ENCODE results near the gene HES6. TPM values are rescaled to one million over a fixed set of nuclear protein-coding genes. Genes with fewer than 3 reads are reported as not detected.

Gene HES6, protein sequence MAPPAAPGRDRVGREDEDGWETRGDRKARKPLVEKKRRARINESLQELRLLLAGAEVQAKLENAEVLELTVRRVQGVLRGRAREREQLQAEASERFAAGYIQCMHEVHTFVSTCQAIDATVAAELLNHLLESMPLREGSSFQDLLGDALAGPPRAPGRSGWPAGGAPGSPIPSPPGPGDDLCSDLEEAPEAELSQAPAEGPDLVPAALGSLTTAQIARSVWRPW
- total RNA-seq (16.1 TPM), polyA plus RNA-seq (18.7 TPM)
- long read RNA-seq, donor 1, partial matches to known transcripts = 0 of 1 reads
- long read RNA-seq, donor 1, other reads (novel, unspliced or antisense) = 0 of 1 reads
- long read RNA-seq, donor 2, transcript HES6-201 (4 exons, 1,454 nt) = major isoform, 6 of 11 reads
- long read RNA-seq, donor 2, partial matches to known transcripts = 0 of 11 reads
- long read RNA-seq, donor 2, other reads (novel, unspliced or antisense) = 0 of 11 reads
- long read RNA-seq, donor 3, partial matches to known transcripts = 0 of 4 reads
- long read RNA-seq, donor 3, other reads (novel, unspliced or antisense) = 0 of 4 reads
- long read RNA-seq, donor 4, partial matches to known transcripts = 0 of 5 reads
- long read RNA-seq, donor 4, other reads (novel, unspliced or antisense) = 0 of 5 reads
- long read RNA-seq, donor 5, partial matches to known transcripts = 0 of 5 reads
- long read RNA-seq, donor 5, other reads (novel, unspliced or antisense) = 0 of 5 reads
- long read RNA-seq, donor 6, transcript HES6-201 (4 exons, 1,454 nt) = major isoform, 5 of 9 reads
- long read RNA-seq, donor 6, partial matches to known transcripts = 0 of 9 reads
- long read RNA-seq, donor 6, other reads (novel, unspliced or antisense) = 0 of 9 reads
- long read RNA-seq, donor 7, partial matches to known transcripts = 0 of 4 reads
- long read RNA-seq, donor 7, other reads (novel, unspliced or antisense) = 0 of 4 reads
- long read RNA-seq, donor 8, partial matches to known transcripts = 0 of 3 reads
- long read RNA-seq, donor 8, other reads (novel, unspliced or antisense) = 0 of 3 reads
- long read RNA-seq, donor 9, partial matches to known transcripts = 0 of 2 reads
- long read RNA-seq, donor 9, other reads (novel, unspliced or antisense) = 0 of 2 reads
- long read RNA-seq, donor 10, partial matches to known transcripts = 0 of 5 reads
- long read RNA-seq, donor 10, other reads (novel, unspliced or antisense) = 0 of 5 reads

DNA sequence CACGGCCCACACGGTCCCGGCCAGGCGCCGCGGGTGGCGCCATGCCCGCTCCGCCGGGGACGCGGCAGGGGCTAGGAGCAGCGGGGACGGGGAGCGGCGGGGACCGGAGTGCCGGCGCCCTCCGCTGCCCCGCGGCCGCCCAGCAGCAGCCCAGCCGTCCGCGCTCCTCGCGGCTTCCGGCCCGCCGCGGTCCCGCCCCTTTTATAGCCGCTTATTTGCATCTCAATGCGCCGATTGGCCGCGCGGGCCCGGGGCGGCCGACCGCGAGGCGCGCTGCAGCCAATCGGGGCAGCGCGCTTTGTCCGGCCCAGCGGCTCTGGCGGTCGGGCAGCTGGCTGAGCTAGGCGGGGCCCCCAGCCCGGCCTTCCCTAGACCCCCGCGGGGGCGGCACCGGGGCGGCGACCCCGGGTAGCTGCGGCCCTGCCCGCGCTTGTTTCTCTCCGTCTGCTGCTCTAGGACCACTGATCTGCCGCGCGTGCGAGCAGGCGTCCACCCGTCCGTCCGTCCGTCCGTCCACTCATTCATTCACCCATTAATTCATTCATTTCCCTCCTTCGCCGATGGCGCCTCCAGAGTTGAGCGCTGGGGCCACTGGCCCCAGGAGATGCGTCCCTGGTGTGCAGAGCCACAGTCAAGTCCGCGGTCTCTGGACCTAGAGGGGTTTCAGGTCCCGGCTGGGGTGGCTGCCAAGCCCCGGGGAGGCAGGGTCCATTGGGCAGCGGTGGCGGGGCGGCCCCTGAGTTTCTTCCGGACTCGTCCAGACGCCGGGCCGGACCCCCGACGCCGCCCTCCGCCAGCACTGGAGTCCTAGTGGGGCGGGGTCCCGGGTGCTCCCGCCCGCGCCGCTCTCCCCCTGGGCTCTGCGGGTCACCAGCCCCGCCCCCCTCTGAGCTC is at the start of gene HES6:
HES6 (minus strand) TSS at position 176 of the 894 bp plus-strand sequence; CDS start at position 43, 133 bp downstream.
- H3K27me3 ChIP-seq (ENCODE audit: control insufficient read depth in 2 of 2, insufficient read depth in 1 of 2, low read length in 1 of 2) = peaks cover 50 to 73% of the 10 kb centered on the region in 2 donors
- H3K9me3 ChIP-seq (ENCODE audit: control insufficient read depth in 2 of 2, insufficient read depth in 1 of 2, low read length in 1 of 2) = peaks cover 0 to 15% of the 10 kb centered on the region in 2 donors
- peak within 1 kb of the TSS; percentile 29 to 58 for H3K4me3 ChIP-seq (ENCODE audit: low read length in 2 of 2)
- peaks cover 1% of the 10 kb centered on the region in 2 donors for H3K36me3 ChIP-seq (ENCODE audit: control insufficient read depth in 2 of 2, insufficient read depth in 2 of 2, low read length in 1 of 2)
- WGBS = 1% methylated on average over 105 of the region's 105 CpGs
- DNase-seq (ENCODE audit: low read depth in 6 of 9, low spot score in 9 of 9) = peak in 7 of 9 donors; percentile 34 to 80 (median 60)
- H3K4me1 ChIP-seq (ENCODE audit: control insufficient read depth in 2 of 2, insufficient read depth in 2 of 2, low read length in 2 of 2) = peaks cover 0 to 7% of the 10 kb centered on the region in 2 donors
- no peak within 1 kb of the TSS for H3K27ac ChIP-seq (ENCODE audit: low read depth in 1 of 2, low read length in 1 of 2)

DNA sequence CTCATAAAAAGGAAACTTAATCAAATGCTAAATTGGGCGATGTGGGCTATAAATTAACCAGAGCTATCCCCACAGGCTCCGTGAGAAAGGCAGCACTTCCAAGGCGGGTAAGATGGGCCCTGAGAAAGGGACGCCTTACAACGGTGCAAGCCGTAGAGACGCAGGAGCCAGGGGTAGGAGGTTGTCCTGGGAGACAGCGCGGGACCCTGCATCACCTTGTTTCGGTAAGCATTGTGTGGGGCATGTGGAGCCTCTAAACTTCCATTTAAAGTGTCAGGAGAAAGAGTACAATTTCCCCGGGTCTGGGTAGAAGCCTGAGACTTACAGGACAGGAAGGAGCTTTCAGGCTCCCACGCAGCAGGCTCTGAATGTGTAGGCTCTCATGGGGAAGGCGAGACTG is 49.7 kb upstream of the HES6 start:
- Histone ChIP-seq H3K9me3 (ENCODE audit: control insufficient read depth in 2 of 2, insufficient read depth in 1 of 2, low read length in 1 of 2) (no peaks in the 10 kb centered on the region), H3K4me3 (ENCODE audit: low read length in 2 of 2) (peak overlapping the region; percentile 47 to 68), H3K27me3 (ENCODE audit: control insufficient read depth in 2 of 2, insufficient read depth in 1 of 2, low read length in 1 of 2) (peaks cover 0 to 15% of the 10 kb centered on the region in 2 donors), H3K36me3 (ENCODE audit: control insufficient read depth in 2 of 2, insufficient read depth in 2 of 2, low read length in 1 of 2) (no peaks in the 10 kb centered on the region), H3K4me1 (ENCODE audit: control insufficient read depth in 2 of 2, insufficient read depth in 2 of 2, low read length in 2 of 2) (peaks cover 10 to 28% of the 10 kb centered on the region in 2 donors), H3K27ac (ENCODE audit: low read depth in 1 of 2, low read length in 1 of 2) (peak overlapping the region; percentile 8 to 17)
- 57% methylated on average over 13 of the region's 13 CpGs for WGBS
- peak in 2 of 9 donors; percentile 3 to 15 for DNase-seq (ENCODE audit: low read depth in 6 of 9, low spot score in 9 of 9)

GRCh38 chr2:238288650-238289573 is 49.1 kb upstream of the HES6 start:
- Histone ChIP-seq H3K27me3 (ENCODE audit: control insufficient read depth in 2 of 2, insufficient read depth in 1 of 2, low read length in 1 of 2) (peaks cover 0 to 12% of the 10 kb centered on the region in 2 donors), H3K36me3 (ENCODE audit: control insufficient read depth in 2 of 2, insufficient read depth in 2 of 2, low read length in 1 of 2) (no peaks in the 10 kb centered on the region), H3K27ac (ENCODE audit: low read depth in 1 of 2, low read length in 1 of 2) (peak overlapping the region; percentile 32 to 87), H3K4me3 (ENCODE audit: low read length in 2 of 2) (peak overlapping the region; percentile 47 to 68), H3K9me3 (ENCODE audit: control insufficient read depth in 2 of 2, insufficient read depth in 1 of 2, low read length in 1 of 2) (no peaks in the 10 kb centered on the region), H3K4me1 (ENCODE audit: control insufficient read depth in 2 of 2, insufficient read depth in 2 of 2, low read length in 2 of 2) (peaks cover 10 to 28% of the 10 kb centered on the region in 2 donors)
- WGBS = under 1% methylated on average over 108 of the region's 108 CpGs
- peak; percentile 94 to 100 (median 98) for DNase-seq (ENCODE audit: low read depth in 6 of 9, low spot score in 9 of 9)

DNA sequence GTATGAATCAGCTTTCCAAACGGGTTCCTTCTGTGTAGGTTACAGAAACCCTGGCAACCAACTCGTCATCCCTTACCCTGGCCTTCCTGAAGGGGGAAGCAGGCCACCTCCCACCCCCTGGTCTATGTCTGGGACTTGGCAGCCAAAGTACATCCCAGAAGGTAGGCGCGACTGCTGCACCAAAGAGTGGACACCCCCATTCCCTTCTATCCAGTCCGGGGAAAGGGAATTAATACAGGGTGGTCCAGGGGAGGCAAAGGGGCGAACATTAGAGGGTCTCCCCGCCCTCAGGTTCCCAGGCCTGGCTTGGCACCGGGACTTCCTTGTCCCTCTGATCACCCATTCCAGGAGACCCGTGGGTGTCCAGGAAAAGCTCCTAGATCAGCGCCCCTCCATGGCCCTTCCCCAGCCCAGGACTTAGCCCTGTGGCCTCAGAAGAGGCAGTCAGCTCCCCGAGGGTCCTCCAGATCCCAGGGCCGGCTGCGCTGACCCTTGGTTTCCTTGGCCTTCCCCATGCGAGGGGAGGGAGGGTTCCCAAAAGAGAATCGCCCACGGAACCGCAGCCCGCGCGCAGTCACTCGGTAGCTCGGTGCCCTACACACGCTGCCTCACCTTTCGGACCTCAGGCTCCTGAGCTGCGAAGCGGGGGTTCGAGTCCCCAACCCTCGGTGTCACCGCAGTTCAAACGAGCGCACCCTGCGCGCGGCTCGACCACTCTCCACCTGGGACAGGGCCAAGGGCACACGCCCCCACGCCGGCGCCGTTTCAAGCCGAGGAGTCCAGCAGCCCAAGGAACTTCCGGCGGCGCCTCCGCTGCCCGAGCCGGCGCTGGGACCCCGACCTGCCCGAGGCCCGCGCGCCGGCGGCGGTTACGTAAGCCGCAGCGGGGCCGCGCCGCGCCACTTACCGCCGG is 48.2 kb upstream of the HES6 start, which contains the start of gene PER2:
PER2 (minus strand) TSS at position 874 of the 913 bp plus-strand sequence. CDS start 10,674 bp downstream, outside the sequence.
- 3% methylated on average over 65 of the region's 65 CpGs for WGBS
- H3K27me3 ChIP-seq (ENCODE audit: control insufficient read depth in 2 of 2, insufficient read depth in 1 of 2, low read length in 1 of 2) = peaks cover 0 to 10% of the 10 kb centered on the region in 2 donors
- H3K36me3 ChIP-seq (ENCODE audit: control insufficient read depth in 2 of 2, insufficient read depth in 2 of 2, low read length in 1 of 2) = no peaks in the 10 kb centered on the region
- peaks cover 10 to 28% of the 10 kb centered on the region in 2 donors for H3K4me1 ChIP-seq (ENCODE audit: control insufficient read depth in 2 of 2, insufficient read depth in 2 of 2, low read length in 2 of 2)
- DNase-seq (ENCODE audit: low read depth in 6 of 9, low spot score in 9 of 9) = peak in 4 of 9 donors; percentile 15 to 27 (median 23)
- peak within 1 kb of the TSS; percentile 43 to 87 for H3K27ac ChIP-seq (ENCODE audit: low read depth in 1 of 2, low read length in 1 of 2)
- H3K4me3 ChIP-seq (ENCODE audit: low read length in 2 of 2) = peak within 1 kb of the TSS; percentile 68 to 70
- H3K9me3 ChIP-seq (ENCODE audit: control insufficient read depth in 2 of 2, insufficient read depth in 1 of 2, low read length in 1 of 2) = no peaks in the 10 kb centered on the region

GRCh38 chr2:238286987-238287736 is 47.3 kb upstream of the HES6 start:
- H3K27me3 ChIP-seq (ENCODE audit: control insufficient read depth in 2 of 2, insufficient read depth in 1 of 2, low read length in 1 of 2) = peaks cover 0 to 10% of the 10 kb centered on the region in 2 donors
- H3K27ac ChIP-seq (ENCODE audit: low read depth in 1 of 2, low read length in 1 of 2) = peak overlapping the region in 1 of 2 donors; percentile 79
- H3K4me3 ChIP-seq (ENCODE audit: low read length in 2 of 2) = peak overlapping the region; percentile 68 to 70
- no peaks in the 10 kb centered on the region for H3K36me3 ChIP-seq (ENCODE audit: control insufficient read depth in 2 of 2, insufficient read depth in 2 of 2, low read length in 1 of 2)
- WGBS = 91% methylated on average over 11 of the region's 11 CpGs
- H3K9me3 ChIP-seq (ENCODE audit: control insufficient read depth in 2 of 2, insufficient read depth in 1 of 2, low read length in 1 of 2) = no peaks in the 10 kb centered on the region
- DNase-seq (ENCODE audit: low read depth in 6 of 9, low spot score in 9 of 9) = no peak
- peaks cover 10 to 28% of the 10 kb centered on the region in 2 donors for H3K4me1 ChIP-seq (ENCODE audit: control insufficient read depth in 2 of 2, insufficient read depth in 2 of 2, low read length in 2 of 2)

GRCh38 chr2:238286551-238286950 is 46.7 kb upstream of the HES6 start:
- WGBS = 93% methylated on average over 7 of the region's 7 CpGs
- Histone ChIP-seq H3K27me3 (ENCODE audit: control insufficient read depth in 2 of 2, insufficient read depth in 1 of 2, low read length in 1 of 2) (peaks cover 0 to 9% of the 10 kb centered on the region in 2 donors), H3K9me3 (ENCODE audit: control insufficient read depth in 2 of 2, insufficient read depth in 1 of 2, low read length in 1 of 2) (no peaks in the 10 kb centered on the region), H3K36me3 (ENCODE audit: control insufficient read depth in 2 of 2, insufficient read depth in 2 of 2, low read length in 1 of 2) (no peaks in the 10 kb centered on the region), H3K27ac (ENCODE audit: low read depth in 1 of 2, low read length in 1 of 2) (peak overlapping the region in 1 of 2 donors; percentile 6), H3K4me3 (ENCODE audit: low read length in 2 of 2) (no peak overlapping the region), H3K4me1 (ENCODE audit: control insufficient read depth in 2 of 2, insufficient read depth in 2 of 2, low read length in 2 of 2) (peaks cover 10 to 28% of the 10 kb centered on the region in 2 donors)
- DNase-seq (ENCODE audit: low read depth in 6 of 9, low spot score in 9 of 9) = no peak

All from thymus (tissue), 14 donors.